Activated CD8-positive, alpha-beta memory T cell treated with anti-CD3 and anti-CD28 coated beads for 48 hours (primary cell): ENCODE measurements around the gene PLEKHB1.

Source experiments
- DNase-seq, 3 experiments: peaks; one replicate each; pipeline ENCODE4 v3.0.0-alpha.2; 2020; ENCODE audit warnings: low read depth in 2 of 3, low spot score in 2 of 3

The PLEKHB1 gene

DNA sequence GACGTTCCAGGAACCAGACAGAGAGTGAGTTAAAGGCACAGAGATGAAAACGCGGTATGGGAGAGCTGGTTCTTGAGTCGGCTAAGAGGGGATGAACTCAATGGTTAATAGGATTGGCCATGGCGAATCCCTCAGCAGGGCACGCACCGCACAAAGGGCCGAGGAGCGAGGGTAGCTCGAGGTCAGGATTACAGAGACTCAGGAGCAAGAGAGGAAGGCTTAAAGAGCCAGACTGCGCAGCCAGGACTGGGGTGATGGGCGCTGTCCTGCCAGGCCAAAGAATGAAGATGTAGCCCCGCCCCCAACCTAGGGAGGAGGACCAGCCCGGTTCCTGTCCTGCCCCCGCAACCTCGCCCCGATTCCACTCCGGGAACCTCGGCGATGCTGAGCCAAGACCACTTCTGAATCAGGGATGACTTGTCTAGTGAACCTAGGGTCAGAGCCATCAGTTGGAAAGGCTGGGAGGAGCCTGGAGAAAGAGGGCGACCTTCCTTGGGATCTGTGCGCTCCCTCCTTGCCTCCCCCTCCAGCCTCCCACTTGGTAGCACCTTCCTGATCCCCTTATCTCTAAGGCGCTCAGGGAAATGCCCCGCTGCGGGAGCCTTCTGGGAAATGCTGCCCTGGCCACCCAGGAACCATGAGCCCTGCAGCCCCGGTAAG is at the start of gene PLEKHB1:
Gene PLEKHB1, plus strand, starts transcription at position 610 of the 660 bp plus-strand sequence. Its CDS starts 28 bp downstream, at position 638.
- no peak for DNase-seq

DNA sequence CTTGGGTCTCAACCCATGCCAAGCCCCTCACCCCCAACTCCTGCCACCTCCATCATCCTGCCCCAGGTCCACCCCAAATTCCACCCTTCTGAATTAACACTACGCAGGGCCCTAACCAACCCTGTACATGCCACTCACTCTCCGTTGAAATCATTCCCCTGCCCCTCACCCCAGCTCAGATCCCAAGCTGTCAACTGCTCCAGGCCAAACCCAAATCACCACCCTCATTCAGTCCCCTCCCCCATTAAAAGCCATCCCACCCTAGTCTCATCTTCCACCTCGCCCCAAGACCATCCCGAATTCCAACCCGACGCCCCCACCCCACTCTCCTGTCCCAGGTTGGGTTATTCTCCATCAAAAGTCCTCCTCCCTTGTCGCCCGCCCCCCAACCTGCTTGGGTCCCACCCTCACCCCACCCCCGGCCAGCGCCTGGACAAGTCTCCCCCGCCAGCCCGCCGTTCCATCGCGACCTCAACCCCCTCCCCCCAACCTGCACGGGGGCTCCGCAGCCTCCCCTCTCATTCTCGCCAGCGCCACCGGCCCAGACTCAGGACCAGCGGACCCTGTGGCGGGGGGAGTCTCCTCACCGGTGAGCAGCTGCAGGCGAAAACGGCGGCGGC is 48.9 kb upstream of the PLEKHB1 start:
- no peak for DNase-seq

- peak; percentile 73 to 87 (median 80) for DNase-seq
These were observed 48.2 kb upstream of the PLEKHB1 start, which contains the start of gene FAM168A for GRCh38 chr11:73597956-73598718. Gene FAM168A, minus strand, starts transcription at chr11:73598112. Its CDS starts 129,638 bp downstream, at chr11:73468474.

- DNase-seq = no peak
These were observed 47.5 kb upstream of the PLEKHB1 start for GRCh38 chr11:73598719-73599379.

DNA sequence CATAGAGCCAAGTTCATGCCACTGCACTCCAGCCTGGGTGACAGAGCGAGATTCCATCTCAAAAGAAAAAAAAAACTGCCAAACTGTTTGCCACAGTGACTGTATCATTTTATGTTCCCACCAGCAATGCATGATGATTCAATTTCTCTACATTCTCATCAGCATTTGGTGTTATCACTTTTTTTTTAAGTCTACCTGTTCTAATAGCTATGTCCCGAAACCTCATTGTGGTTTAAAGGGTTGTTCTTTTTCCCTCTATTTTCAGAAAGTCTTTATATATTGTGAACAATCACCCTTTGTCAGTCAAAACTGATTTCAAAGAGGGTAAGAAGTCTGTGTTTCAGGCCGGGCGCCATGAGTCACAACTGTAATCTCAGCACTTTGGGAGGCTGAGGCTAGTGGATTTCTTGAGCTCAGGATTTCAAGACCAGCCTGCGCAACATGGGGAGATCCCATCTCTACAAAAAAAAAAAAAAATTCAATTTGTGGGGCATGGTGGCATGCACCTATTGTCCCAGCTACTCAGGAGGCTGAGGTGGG is 33.7 kb upstream of the PLEKHB1 start:
- no peak for DNase-seq

GRCh38 chr11:73614591-73614990 is 31.8 kb upstream of the PLEKHB1 start:
- DNase-seq = no peak

DNA sequence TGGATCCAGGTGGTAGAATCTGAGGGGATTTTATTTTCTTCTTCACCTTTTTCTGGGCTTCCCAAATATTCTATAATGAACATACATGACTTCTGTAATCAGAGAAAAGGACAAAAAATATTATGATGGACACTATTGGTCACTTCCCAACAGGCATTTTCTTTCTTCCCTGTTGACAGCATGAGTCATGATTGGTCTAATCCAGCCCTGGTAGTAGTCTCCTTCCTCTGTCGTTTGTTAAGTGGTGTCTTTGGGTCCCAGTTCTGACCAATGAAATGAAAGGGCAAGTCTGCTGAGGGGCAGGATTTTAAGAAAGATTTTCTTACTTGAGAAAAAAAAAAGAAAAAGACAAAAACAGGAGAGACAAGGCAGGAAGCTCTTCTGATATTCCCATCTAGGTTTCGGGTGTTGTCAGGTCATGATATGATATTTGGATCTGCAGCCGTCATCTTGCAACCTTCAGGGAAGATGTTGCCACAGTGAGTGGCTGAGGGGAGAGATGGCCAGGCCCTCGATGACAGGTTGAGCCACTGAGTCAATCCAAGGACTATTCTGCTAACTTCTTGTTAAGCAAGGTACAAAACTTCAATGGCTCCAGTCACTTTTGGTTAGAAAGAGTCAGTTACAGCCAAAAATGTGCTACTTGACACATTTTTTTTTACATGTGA is 23.3 kb upstream of the PLEKHB1 start:
- no peak for DNase-seq

DNA sequence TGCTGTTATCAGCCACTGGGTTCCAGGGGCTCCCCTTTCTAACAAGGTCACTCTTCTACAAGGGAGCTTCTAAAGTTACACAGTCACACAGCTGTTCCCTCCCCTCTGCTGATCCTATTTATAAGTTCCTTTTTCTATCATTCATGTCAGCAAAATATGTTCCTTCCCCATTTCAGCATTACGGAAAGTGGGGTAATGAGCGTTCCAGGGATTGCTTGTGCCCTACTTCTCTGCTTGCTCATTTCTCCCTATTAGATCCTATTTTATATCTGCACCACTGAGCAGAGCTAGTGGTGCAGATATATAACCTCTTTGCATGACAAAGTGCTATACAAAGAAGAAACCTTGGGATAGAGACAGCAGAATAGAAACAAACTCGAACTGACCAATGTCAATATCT is 22.7 kb upstream of the PLEKHB1 start:
- DNase-seq = no peak

DNA sequence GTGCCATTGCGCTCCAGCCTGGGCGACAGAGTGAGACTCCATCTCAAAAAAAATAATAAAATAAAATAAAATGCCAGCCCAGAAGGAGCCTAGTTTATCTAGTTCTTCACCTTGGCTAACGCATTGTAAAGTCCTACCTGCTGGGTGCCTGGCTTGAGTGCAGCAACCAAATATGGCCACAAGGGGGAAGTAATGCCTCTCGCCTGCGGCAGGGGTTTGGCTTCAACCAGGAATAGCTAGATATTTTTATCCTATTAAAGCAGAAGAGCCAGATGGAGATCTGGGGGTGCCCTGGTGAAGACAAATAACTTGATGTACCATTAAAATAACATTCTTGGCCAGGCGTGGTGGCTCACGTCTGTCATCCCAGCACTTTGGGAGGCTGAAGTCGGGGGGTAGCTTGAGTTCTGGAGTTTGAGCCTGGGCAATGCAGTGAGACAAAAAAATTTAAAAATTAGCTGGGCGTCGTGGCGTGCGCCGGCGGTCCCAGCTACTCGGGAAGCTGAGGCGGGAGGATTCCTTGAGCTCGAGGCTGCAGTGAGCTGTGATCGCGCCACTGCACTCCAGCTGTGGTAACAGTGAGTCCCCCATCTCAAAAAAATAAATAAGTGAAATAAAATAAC is 20.6 kb upstream of the PLEKHB1 start:
- DNase-seq = peak in 2 of 3 experiments; percentile 12 to 29

DNA sequence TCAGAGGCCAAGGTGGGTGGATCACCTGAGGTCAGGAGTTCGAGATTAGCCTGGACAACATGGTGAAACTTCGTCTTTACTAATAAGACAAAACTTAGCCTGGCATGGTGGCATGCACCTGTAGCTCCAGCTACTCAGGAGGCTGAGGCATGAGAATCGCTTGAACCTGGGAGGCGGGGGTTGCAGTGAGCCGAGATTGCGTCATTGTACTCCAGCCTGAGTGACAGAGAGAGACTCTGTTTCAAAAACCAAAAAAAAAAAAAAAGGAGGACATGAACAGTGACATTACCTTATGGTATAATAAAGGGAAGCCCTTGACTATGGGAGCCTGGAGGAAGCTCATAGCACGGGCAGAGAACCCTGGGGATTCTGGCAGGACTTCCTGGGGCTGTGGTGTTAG is 16.5 kb upstream of the PLEKHB1 start:
- DNase-seq = no peak

- no peak for DNase-seq
These were observed 13.4 kb upstream of the PLEKHB1 start for GRCh38 chr11:73632996-73633395.

DNA sequence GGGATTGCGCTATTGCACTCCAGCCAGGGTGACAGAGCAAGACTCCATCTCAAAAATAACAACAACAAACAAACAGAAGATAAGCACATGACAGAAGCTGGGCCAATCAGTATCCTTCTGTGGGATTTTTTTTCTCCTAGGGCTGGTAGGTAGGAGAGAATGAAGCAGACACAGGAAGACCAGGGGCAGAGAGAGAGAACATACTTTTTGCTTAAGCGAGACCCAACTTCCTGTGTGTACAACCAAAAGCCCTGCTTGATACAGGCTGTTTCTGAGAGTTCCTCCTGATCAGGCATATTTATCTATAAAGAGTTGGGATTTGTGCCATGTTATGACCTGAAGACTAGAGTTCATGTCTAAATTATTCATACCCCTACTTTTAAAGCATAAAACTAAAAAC is 12.4 kb upstream of the PLEKHB1 start:
- DNase-seq = no peak

DNA sequence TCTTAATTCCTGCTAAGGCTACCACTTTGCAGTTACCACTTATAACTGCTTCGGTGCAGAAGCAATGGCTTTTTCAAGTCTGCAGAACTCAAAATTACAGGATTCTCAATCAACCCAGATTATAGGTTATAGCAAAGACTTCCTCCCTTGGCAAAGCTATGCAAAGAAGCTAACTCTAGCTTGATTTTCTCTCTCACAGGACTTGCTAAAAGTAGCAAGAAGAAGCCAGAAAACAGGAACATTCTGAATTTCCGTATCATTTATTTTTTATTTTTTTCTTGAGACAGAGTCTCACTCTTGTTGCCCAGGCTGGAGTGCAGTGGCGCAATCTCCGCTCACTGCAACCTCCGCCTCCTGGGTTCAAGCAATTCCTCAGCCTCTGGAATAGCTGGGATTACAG is 10.7 kb upstream of the PLEKHB1 start:
- DNase-seq = no peak

- DNase-seq = no peak
These were observed 10.1 kb upstream of the PLEKHB1 start for GRCh38 chr11:73636249-73636648.

- no peak for DNase-seq
These were observed 9.4 kb upstream of the PLEKHB1 start for GRCh38 chr11:73637012-73637411.

- DNase-seq = no peak
These were observed 5.8 kb upstream of the PLEKHB1 start for GRCh38 chr11:73640592-73640991.

- no peak for DNase-seq
These were observed 4.7 kb upstream of the PLEKHB1 start for GRCh38 chr11:73641668-73642067.

GRCh38 chr11:73645121-73645969 is 1.0 kb upstream of the PLEKHB1 start:
- DNase-seq = no peak

- DNase-seq = peak; percentile 72 to 79 (median 77)
These were observed 1.2 kb downstream of the PLEKHB1 start for GRCh38 chr11:73647459-73648100.
